Muscle of leg (tissue), 11 donors: ENCODE results near the gene CLRN3. TPM values are rescaled to one million over a fixed set of nuclear protein-coding genes. Genes with fewer than 3 reads are reported as not detected.

ENCODE experiments used
- DNase-seq: peaks from one replicate; pipeline ENCODE4 v3.0.0; 2013
- H3K27ac ChIP-seq: one replicate; pipeline ENCODE4 v1.5.1; 2013; ENCODE audit warnings: mild to moderate bottlenecking, low read length, control low read depth
- H3K27me3 ChIP-seq: one replicate; pipeline ENCODE4 v1.6.1; 2013; ENCODE audit warnings: low read length; ENCODE audit not compliant: control insufficient read depth, insufficient read depth
- H3K36me3 ChIP-seq: one replicate; pipeline ENCODE4 v1.6.1; 2013; ENCODE audit warnings: low read length; ENCODE audit not compliant: control insufficient read depth, insufficient read depth
- H3K4me1 ChIP-seq: one replicate; pipeline ENCODE4 v1.6.1; 2013; ENCODE audit warnings: low read length; ENCODE audit not compliant: control insufficient read depth, insufficient read depth
- H3K4me3 ChIP-seq: one replicate; pipeline ENCODE4 v1.5.1; 2013; ENCODE audit warnings: low read length, control low read depth
- H3K9me3 ChIP-seq: replicated peaks from 2 replicates; pipeline ENCODE4 v1.6.1; 2013; ENCODE audit warnings: low read depth, low read length; ENCODE audit not compliant: control insufficient read depth
- WGBS: methylation state at CpG from one replicate; pipeline ENCODE4 v1.1.5; 2013; ENCODE audit warnings: missing lambda C conversion rate; ENCODE audit not compliant: insufficient coverage; 5-methylcytosine and 5-hydroxymethylcytosine counted together
- polyA plus RNA-seq, 8 donors: library from polyadenylated mRNA; unstranded; fragments of 120-200 nt; gene quantifications; one replicate each; pipeline versions ENCODE4 v1.2.1 to v1.2.3, GENCODE V29; 2013; ENCODE audit warnings: inconsistent platforms in 1 of 8, low replicate concordance in 1 of 8; ENCODE audit not compliant: insufficient read length in 8 of 8, insufficient read depth in 1 of 8
- total RNA-seq: library from RNA; stranded (reverse); fragments of 120-200 nt; gene quantifications from one replicate; pipeline ENCODE4 v1.2.4, GENCODE V29; 2013

Gene CLRN3
- total and polyA plus RNA-seq, 9 donors: 0.09 to 4.4 (median 0.27) TPM; not detected in 2

DNA sequence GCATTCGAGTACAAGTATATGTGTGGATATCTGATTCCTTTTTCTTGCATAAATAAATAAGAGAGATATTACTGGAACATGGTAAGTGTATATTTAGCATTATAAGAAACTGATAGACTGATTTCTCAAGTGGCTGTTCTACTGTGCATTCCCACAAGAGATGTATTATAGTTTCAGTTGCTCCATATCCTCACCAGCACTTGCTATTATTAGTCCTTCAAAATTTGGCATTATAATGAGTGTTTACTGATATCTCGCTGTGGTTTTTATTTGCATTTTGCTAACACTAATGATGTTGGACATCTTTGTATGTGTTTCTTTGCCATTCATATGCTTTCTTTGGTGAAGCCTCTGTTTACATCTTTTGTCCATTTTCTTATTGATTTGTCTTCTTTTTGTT is 4.4 kb upstream of the CLRN3 start:
- H3K27ac ChIP-seq: no peak overlapping the region
- H3K4me1 ChIP-seq: no peaks in the 10 kb centered on the region
- H3K9me3 ChIP-seq: no peaks in the 10 kb centered on the region
- no peak overlapping the region for H3K4me3 ChIP-seq
- no peak for DNase-seq
- WGBS: no CpG with 5 or more reads among the region's 2 CpGs
- H3K36me3 ChIP-seq: no peaks in the 10 kb centered on the region
- H3K27me3 ChIP-seq: no peaks in the 10 kb centered on the region

DNA sequence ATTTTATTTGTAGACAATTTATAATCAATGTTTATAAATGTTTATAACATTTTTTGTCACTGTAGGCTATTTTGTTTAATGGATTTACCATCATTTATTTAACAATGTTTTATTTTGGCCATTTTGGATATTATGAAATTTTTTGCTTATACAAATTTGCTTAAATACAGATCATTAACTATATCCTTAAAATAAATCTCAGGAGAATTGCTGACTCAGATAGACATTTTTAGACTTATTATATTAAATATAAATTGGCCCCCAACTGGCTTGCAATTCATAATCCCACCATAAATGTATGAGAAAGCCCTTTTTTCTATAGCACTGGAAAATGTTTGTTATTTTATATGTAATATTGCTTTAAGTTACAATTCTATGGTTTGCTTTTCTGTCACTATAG is 3.8 kb upstream of the CLRN3 start:
- Histone ChIP-seq H3K4me1 (no peaks in the 10 kb centered on the region), H3K36me3 (no peaks in the 10 kb centered on the region), H3K27me3 (no peaks in the 10 kb centered on the region), H3K27ac (no peak overlapping the region), H3K4me3 (no peak overlapping the region), H3K9me3 (no peaks in the 10 kb centered on the region)
- no peak for DNase-seq

- H3K27ac ChIP-seq: no peak overlapping the region
- no peak for DNase-seq
- H3K36me3 ChIP-seq: no peaks in the 10 kb centered on the region
- H3K4me3 ChIP-seq: no peak overlapping the region
- no peaks in the 10 kb centered on the region for H3K27me3 ChIP-seq
- H3K4me1 ChIP-seq: peaks cover 8% of the 10 kb centered on the region
- H3K9me3 ChIP-seq: no peaks in the 10 kb centered on the region
- WGBS: no CpG with 5 or more reads among the region's 1 CpG
Observed at GRCh38 chr10:127894146-127894545, 1.4 kb upstream of the CLRN3 start.

DNA sequence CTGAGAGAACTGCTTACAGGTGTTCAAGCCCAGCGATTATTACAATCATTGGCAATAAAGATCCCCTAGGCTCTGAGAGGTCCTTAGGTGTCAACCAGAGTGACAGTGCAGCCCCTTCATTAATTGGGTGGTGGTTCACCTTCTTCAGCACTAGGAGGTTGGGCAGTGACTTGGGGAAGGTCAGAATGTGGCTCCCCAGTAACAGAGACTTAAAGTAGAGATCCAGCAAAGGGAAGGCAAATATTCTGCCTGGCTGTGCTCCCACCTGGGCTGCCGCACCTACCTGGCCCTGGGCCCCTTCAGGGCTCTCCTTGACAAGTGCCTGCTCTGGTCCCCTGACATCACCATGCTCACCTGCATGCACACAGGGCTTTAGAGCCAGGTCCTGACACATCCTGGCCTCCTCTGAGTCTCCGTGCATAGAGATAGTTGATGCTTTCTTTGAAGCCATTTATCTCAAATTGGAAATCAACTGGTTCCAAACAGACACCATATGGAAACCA is 1.9 kb downstream of the CLRN3 start:
- Histone ChIP-seq H3K4me1 (peaks cover 33% of the 10 kb centered on the region), H3K27me3 (peaks cover 2% of the 10 kb centered on the region), H3K9me3 (no peaks in the 10 kb centered on the region), H3K4me3 (no peak overlapping the region), H3K36me3 (no peaks in the 10 kb centered on the region), H3K27ac (no peak overlapping the region)
- DNase-seq: no peak
- WGBS: 65% methylated on average over 2 of the region's 3 CpGs

DNA sequence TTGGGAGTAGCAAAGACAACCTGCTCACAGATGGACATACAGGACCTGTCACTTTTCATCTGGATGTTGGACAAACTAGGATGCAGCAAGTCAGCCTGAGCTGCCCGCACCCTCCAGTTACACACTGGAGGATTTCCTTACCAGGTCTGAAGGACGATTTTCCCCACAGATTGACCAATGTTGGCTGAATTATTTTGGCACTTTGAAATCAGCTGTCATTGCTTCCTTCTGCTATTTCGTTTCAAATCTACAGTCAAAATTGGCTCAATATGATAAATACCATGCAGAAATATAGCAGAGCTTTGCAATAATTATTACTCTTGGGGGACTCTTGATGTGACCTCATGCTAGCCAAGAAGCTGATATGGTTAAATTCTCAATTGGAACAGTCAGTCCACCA is 2.5 kb downstream of the CLRN3 start:
- Histone ChIP-seq H3K36me3 (no peaks in the 10 kb centered on the region), H3K4me3 (no peak overlapping the region), H3K9me3 (no peaks in the 10 kb centered on the region), H3K27me3 (peaks cover 2% of the 10 kb centered on the region), H3K4me1 (peaks cover 33% of the 10 kb centered on the region), H3K27ac (no peak overlapping the region)
- WGBS: 33% methylated on average over 2 of the region's 3 CpGs
- DNase-seq: no peak

DNA sequence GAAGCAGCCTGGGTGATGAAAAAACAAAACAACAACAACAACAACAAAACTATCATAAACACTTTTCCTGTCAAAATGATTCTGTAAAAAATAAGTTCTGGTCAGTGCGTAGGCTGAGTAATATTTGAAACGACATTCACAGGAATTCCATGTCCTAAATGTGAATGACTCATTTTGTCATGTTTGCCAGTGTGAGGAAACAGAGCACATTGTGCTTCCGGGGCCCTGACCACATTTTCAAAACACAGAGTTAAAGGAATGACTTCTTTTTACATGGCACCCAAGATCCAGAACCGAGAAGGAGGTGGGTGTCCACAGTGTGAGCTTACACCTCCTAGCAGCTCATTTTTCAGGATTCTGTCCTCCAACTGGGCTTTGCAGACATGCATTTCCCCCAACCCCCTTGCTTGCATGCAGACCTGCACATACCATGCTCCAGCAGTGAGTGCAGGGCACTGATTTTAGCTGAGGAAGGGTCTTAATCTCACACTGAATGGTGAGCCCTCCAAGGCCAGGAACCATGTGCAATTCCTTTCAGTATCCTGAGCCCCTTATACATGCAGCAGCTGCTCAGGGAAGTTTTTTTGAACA is 3.0 kb downstream of the CLRN3 start:
- H3K27me3 ChIP-seq: peaks cover 2% of the 10 kb centered on the region
- no peaks in the 10 kb centered on the region for H3K9me3 ChIP-seq
- H3K27ac ChIP-seq: no peak overlapping the region

GRCh38 chr10:127888521-127889312 is 4.0 kb downstream of the CLRN3 start:
- Histone ChIP-seq H3K4me1 (peaks cover 33% of the 10 kb centered on the region), H3K9me3 (no peaks in the 10 kb centered on the region), H3K27me3 (peaks cover 4% of the 10 kb centered on the region), H3K36me3 (no peaks in the 10 kb centered on the region), H3K27ac (peak overlapping the region; percentile 75), H3K4me3 (no peak overlapping the region)
- DNase-seq: peak; percentile 60
- 60% methylated on average over 7 of the region's 13 CpGs for WGBS

More for the DNA sequence above, 3.0 kb downstream of the CLRN3 start:
- DNase-seq: peak; percentile 40
- no peaks in the 10 kb centered on the region for H3K36me3 ChIP-seq
- no peak overlapping the region for H3K4me3 ChIP-seq
- 20% methylated on average over 1 of the region's 4 CpGs for WGBS
- H3K4me1 ChIP-seq: peaks cover 33% of the 10 kb centered on the region

DNA sequence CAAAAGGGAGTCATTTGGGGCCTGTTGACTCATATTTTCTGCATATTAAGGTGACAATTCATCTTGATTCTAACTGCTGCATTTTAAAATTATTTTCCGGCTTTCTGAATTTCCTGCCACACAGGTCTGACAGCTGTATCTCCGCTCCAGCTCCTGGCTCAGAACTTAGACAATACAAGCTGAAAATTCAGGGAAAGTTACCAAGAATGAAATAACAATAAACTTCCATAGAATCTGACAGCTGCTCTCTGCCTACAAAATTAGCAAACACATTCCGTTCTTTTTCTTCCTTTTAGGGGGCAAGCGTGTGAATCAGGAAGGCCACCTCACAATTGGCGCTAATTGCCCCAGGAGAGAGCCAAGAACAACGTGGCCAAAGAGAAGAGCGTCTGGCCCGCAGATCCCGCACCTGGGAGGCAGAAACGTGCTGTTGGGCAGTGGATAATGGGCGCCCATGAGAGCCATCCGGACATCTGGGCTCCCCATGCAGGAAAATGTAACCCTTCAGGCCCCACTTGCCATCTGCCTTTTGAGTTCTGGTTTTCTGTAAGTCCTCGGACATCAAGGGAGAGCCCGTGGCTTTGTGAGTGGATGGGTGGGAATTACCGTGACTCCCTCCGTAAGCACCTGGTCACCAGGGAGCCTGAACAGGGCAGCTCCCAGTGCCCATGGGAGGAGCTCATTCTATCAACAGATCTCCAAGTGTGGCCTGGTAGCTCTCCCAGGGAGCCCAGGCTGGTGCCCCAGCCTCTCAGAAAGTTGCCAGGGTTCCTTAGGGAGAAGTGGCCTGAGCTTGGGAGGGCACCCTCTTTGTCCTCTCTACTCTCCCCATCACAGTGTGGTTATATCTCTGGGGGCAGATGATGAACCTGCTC is 5.0 kb downstream of the CLRN3 start:
- Histone ChIP-seq H3K27ac (peak overlapping the region; percentile 75), H3K36me3 (no peaks in the 10 kb centered on the region), H3K4me1 (peaks cover 33% of the 10 kb centered on the region), H3K4me3 (no peak overlapping the region), H3K27me3 (peaks cover 4% of the 10 kb centered on the region), H3K9me3 (no peaks in the 10 kb centered on the region)
- WGBS: 18% methylated on average over 10 of the region's 16 CpGs
- peak; percentile 55 for DNase-seq

DNA sequence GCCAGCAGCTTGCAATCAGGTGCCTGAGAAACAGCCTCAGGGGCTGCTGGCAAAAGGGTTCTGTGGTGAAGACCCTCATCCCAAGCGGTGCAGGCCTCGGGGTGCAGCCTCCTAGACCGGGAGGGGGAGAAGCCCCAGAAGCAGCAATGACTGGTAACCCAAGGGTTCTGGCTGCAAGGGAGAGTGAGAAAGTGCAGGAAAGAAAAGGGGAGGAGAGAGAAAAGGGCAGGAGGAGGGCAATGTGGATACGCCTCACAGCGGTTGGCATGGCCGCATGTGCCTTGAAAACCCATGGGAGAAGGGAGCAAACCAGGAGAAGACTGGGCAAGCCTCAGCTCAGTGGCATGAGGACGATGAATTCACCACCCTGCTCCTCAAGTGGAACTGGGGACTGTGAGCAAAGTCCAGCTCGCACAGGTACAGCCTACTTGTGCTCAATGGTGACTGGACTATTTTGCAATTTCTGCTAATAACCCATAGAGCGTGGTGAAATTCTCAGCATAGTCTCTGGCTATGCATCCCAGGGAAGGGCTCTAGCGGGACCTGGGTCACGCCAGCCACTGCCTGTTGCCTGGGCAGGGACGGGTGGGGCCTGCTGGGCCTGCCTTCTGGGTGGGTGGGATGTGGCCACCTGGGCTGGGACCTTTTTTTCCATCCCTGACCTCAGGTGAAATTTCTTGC is 6.2 kb downstream of the CLRN3 start:
- Histone ChIP-seq H3K4me1 (peaks cover 37% of the 10 kb centered on the region), H3K9me3 (no peaks in the 10 kb centered on the region), H3K27ac (no peak overlapping the region), H3K36me3 (no peaks in the 10 kb centered on the region), H3K4me3 (no peak overlapping the region), H3K27me3 (peaks cover 4% of the 10 kb centered on the region)
- DNase-seq: no peak
- 86% methylated on average over 10 of the region's 12 CpGs for WGBS
